ENCODE data around the gene GALNT10. TPM values are rescaled to one million over a fixed set of nuclear protein-coding genes. Genes with fewer than 3 reads are reported as not detected.
A peak's percentile ranks its signal among the peaks of the same experiment; 100 is the strongest.

Gene GALNT10
- total RNA-seq, 1 donor from 2014 or later: 96.1 TPM

- no peak overlapping the region for H3K27ac Mint-ChIP-seq (ENCODE audit: unreplicated experiment)
- H3K4me1 Mint-ChIP-seq (ENCODE audit: low read depth, unreplicated experiment): peaks cover 6% of the 10 kb centered on the region
- DNase-seq (ENCODE audit: low read depth) (no peak), FAIRE-seq (no peak)
- Histone ChIP-seq H2AFZ (ENCODE audit: low read depth, low read length) (no peak overlapping the region), H3K27me3 (ENCODE audit: insufficient read depth, low read length) (peaks cover 5% of the 10 kb centered on the region), H3K9me3 (ENCODE audit: insufficient read depth, low read depth, low read length) (no peaks in the 10 kb centered on the region), H3K79me2 (ENCODE audit: insufficient read depth, low read length) (no peaks in the 10 kb centered on the region), H3K4me2 (ENCODE audit: low read length) (no peak overlapping the region), H3K9ac (ENCODE audit: low read length) (no peak overlapping the region), H3K36me3 (ENCODE audit: insufficient read depth, low read length) (no peaks in the 10 kb centered on the region), H3K27ac (ENCODE audit: low read depth, low read length) (no peak overlapping the region), H4K20me1 (ENCODE audit: insufficient read depth, low read length) (no peaks in the 10 kb centered on the region), H3K4me1 (ENCODE audit: insufficient read depth, low read length) (peaks cover 4% of the 10 kb centered on the region), H3K4me3 (ENCODE audit: insufficient read depth, low read depth, low read length) (no peak overlapping the region)
- no peak overlapping the region for H3K4me3 Mint-ChIP-seq (ENCODE audit: unreplicated experiment)
- H3K27me3 Mint-ChIP-seq (ENCODE audit: low read depth, unreplicated experiment): peaks cover 6% of the 10 kb centered on the region
- TF ChIP-seq, protein P1, sequence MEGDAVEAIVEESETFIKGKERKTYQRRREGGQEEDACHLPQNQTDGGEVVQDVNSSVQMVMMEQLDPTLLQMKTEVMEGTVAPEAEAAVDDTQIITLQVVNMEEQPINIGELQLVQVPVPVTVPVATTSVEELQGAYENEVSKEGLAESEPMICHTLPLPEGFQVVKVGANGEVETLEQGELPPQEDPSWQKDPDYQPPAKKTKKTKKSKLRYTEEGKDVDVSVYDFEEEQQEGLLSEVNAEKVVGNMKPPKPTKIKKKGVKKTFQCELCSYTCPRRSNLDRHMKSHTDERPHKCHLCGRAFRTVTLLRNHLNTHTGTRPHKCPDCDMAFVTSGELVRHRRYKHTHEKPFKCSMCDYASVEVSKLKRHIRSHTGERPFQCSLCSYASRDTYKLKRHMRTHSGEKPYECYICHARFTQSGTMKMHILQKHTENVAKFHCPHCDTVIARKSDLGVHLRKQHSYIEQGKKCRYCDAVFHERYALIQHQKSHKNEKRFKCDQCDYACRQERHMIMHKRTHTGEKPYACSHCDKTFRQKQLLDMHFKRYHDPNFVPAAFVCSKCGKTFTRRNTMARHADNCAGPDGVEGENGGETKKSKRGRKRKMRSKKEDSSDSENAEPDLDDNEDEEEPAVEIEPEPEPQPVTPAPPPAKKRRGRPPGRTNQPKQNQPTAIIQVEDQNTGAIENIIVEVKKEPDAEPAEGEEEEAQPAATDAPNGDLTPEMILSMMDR (IDR thresholded peaks at IDR 0.05; ENCODE audit: insufficient read depth, low read depth, low read length): no peak
- TF ChIP-seq EZH2 (IDR thresholded peaks at IDR 0.05; ENCODE audit: insufficient read depth, low read length): no peak
- H3K9me3 Mint-ChIP-seq (ENCODE audit: unreplicated experiment): peaks cover 2% of the 10 kb centered on the region
- no peaks in the 10 kb centered on the region for H3K36me3 Mint-ChIP-seq (ENCODE audit: low read depth, unreplicated experiment)
These were observed 32.2 kb upstream of the GALNT10 start for GRCh38 chr5:154158379-154158737.

DNA sequence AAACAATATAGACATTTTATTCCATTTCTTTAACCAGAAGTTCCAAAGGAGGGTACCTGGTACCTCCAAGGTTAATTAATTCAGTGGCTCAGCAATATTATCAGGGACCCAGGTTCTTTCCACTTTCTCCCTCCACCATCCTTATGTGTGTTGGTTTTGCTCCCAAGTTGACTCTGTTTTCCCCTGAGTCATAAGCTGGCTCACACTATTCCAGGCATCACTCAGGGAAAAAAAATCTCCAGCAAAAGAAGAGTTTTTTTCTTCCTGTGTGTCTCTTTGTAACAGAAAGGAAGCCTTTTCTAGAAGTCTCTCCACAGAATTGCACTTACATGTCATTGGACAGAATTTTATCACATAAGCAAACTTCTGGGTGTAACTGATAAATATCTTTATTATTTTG lies 31.2 kb upstream of the GALNT10 start:
- no peak for FAIRE-seq
- DNase-seq (ENCODE audit: low read depth): peak; percentile 36
- H3K4me2 ChIP-seq (ENCODE audit: low read length): no peak overlapping the region
- peaks cover 2% of the 10 kb centered on the region for H3K9me3 Mint-ChIP-seq (ENCODE audit: unreplicated experiment)
- no peak overlapping the region for H3K4me3 Mint-ChIP-seq (ENCODE audit: unreplicated experiment)
- no peaks in the 10 kb centered on the region for H4K20me1 ChIP-seq (ENCODE audit: insufficient read depth, low read length)
- no peak overlapping the region for H3K27ac ChIP-seq (ENCODE audit: low read depth, low read length)
- no peak overlapping the region for H3K27ac Mint-ChIP-seq (ENCODE audit: unreplicated experiment)
- peaks cover 10% of the 10 kb centered on the region for H3K27me3 Mint-ChIP-seq (ENCODE audit: low read depth, unreplicated experiment)
- no peak overlapping the region for H2AFZ ChIP-seq (ENCODE audit: low read depth, low read length)
- H3K4me1 ChIP-seq (ENCODE audit: insufficient read depth, low read length): peaks cover 4% of the 10 kb centered on the region
- H3K4me1 Mint-ChIP-seq (ENCODE audit: low read depth, unreplicated experiment): peaks cover 6% of the 10 kb centered on the region
- no peaks in the 10 kb centered on the region for H3K9me3 ChIP-seq (ENCODE audit: insufficient read depth, low read depth, low read length)
- no peak overlapping the region for H3K9ac ChIP-seq (ENCODE audit: low read length)
- no peak for TF ChIP-seq EZH2 (IDR thresholded peaks at IDR 0.05; ENCODE audit: insufficient read depth, low read length)
- TF ChIP-seq, protein P1 (IDR thresholded peaks at IDR 0.05; ENCODE audit: insufficient read depth, low read depth, low read length): no peak
- H3K36me3 ChIP-seq (ENCODE audit: insufficient read depth, low read length): no peaks in the 10 kb centered on the region
- peaks cover 14% of the 10 kb centered on the region for H3K27me3 ChIP-seq (ENCODE audit: insufficient read depth, low read length)
- H3K36me3 Mint-ChIP-seq (ENCODE audit: low read depth, unreplicated experiment): no peaks in the 10 kb centered on the region
- H3K4me3 ChIP-seq (ENCODE audit: insufficient read depth, low read depth, low read length): no peak overlapping the region
- no peaks in the 10 kb centered on the region for H3K79me2 ChIP-seq (ENCODE audit: insufficient read depth, low read length)

- Histone ChIP-seq H4K20me1 (ENCODE audit: insufficient read depth, low read length) (no peaks in the 10 kb centered on the region), H3K4me1 (ENCODE audit: insufficient read depth, low read length) (peaks cover 4% of the 10 kb centered on the region), H3K4me3 (ENCODE audit: insufficient read depth, low read depth, low read length) (no peak overlapping the region), H3K9ac (ENCODE audit: low read length) (no peak overlapping the region), H2AFZ (ENCODE audit: low read depth, low read length) (no peak overlapping the region), H3K36me3 (ENCODE audit: insufficient read depth, low read length) (no peaks in the 10 kb centered on the region), H3K27ac (ENCODE audit: low read depth, low read length) (no peak overlapping the region), H3K79me2 (ENCODE audit: insufficient read depth, low read length) (no peaks in the 10 kb centered on the region), H3K4me2 (ENCODE audit: low read length) (no peak overlapping the region), H3K27me3 (ENCODE audit: insufficient read depth, low read length) (peaks cover 19% of the 10 kb centered on the region), H3K9me3 (ENCODE audit: insufficient read depth, low read depth, low read length) (no peaks in the 10 kb centered on the region)
- FAIRE-seq (no peak), DNase-seq (ENCODE audit: low read depth) (no peak)
- peaks cover 6% of the 10 kb centered on the region for H3K4me1 Mint-ChIP-seq (ENCODE audit: low read depth, unreplicated experiment)
- TF ChIP-seq, protein P1 (IDR thresholded peaks at IDR 0.05; ENCODE audit: insufficient read depth, low read depth, low read length): no peak
- no peak for TF ChIP-seq EZH2 (IDR thresholded peaks at IDR 0.05; ENCODE audit: insufficient read depth, low read length)
- no peaks in the 10 kb centered on the region for H3K36me3 Mint-ChIP-seq (ENCODE audit: low read depth, unreplicated experiment)
- no peak overlapping the region for H3K27ac Mint-ChIP-seq (ENCODE audit: unreplicated experiment)
- peaks cover 19% of the 10 kb centered on the region for H3K27me3 Mint-ChIP-seq (ENCODE audit: low read depth, unreplicated experiment)
- no peak overlapping the region for H3K4me3 Mint-ChIP-seq (ENCODE audit: unreplicated experiment)
- H3K9me3 Mint-ChIP-seq (ENCODE audit: unreplicated experiment): peaks cover 2% of the 10 kb centered on the region
These were observed 27.9 kb upstream of the GALNT10 start for GRCh38 chr5:154162539-154163151.
